ENCODE data around the gene ZNF263.

Gene ZNF263

DNA sequence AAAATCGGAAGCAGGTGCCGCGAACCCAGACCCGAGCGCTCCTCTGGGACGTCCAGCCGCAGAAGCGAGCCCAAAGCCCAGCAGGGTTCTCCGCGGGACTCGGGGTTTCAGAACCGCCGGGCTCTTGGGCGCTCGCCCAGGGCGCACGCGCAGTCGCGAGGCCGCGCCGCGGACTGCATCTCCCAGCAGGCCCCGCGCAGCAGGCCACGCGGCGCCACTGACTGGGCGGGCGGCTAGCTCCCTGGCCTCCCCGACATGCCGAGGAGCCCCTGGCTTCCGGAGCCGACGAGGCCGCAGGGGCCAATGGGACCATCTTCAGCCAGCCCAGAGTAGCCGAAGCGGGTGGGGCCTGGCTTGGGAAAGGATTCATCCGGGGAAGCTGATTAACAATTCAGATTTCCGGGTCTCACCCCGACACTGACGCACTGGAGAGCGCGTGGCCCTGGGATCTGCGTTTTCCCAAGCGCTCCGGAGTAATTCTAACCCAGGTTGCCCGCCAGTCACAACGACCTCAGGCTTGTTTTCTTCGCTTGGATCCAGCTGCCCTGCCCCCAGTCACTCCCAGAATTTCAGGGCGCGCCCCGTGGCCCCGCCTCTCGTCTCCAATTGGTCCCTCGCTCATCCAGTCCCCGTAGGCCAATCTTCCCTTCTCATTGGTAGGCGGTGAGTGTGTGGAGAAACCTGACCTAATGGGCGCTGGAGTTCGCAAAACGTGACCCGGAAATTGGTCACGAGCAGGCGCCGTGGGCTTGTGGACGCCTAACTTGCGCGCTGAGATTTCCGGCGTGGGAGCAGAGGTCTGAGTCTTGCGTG is at the start of gene ZNF263:
Gene ZNF263 (plus strand): TSS at position 762 of the 813 bp plus-strand sequence. CDS start 328 bp downstream, outside the sequence.
- peak; percentile 97 for DNase-seq (ENCODE audit: low spot score)

- DNase-seq (ENCODE audit: low spot score) = no peak
These were observed 48.8 kb upstream of the ZNF263 start for GRCh38 chr16:3234543-3234856.

DNA sequence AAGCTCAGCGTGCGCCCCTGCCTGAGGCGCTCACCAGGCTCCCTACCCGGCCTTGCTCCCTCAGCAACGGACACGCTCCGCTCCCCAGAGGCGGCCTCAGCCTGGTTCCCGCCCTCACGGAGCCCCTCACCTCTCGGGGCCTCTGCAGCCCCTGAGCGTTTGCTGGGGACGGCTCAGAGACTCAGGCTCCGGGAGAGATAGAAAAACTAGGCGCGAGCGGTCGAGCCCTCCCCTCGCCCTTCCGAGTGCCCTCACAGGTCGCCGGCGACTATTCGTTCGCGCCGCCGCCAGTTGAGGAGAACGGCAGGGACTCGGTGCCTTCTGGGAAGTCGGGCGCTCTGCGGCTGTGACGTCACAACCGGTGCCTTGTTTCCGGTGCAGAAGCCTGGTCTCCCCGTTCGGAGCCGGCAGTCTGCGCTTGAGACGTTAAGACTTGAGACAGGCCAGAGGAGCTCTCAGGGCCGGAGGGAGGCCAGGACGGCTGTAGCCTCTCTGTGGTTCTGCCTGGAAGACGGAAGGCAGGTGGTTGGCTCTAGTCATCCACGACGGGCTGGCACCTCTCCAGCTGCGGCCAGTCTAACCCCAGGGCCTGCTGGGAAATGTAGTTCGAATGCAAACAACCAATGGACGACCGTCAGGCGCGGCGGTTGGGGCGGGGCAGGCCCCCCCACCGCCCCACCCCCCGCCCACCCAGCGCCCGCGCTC is 48.3 kb upstream of the ZNF263 start, which contains the start of gene ZNF200:
Gene ZNF200 (minus strand): TSS at position 302 of the 705 bp plus-strand sequence. CDS start 1,403 bp downstream, outside the sequence.
- peak; percentile 96 for DNase-seq (ENCODE audit: low spot score)

DNA sequence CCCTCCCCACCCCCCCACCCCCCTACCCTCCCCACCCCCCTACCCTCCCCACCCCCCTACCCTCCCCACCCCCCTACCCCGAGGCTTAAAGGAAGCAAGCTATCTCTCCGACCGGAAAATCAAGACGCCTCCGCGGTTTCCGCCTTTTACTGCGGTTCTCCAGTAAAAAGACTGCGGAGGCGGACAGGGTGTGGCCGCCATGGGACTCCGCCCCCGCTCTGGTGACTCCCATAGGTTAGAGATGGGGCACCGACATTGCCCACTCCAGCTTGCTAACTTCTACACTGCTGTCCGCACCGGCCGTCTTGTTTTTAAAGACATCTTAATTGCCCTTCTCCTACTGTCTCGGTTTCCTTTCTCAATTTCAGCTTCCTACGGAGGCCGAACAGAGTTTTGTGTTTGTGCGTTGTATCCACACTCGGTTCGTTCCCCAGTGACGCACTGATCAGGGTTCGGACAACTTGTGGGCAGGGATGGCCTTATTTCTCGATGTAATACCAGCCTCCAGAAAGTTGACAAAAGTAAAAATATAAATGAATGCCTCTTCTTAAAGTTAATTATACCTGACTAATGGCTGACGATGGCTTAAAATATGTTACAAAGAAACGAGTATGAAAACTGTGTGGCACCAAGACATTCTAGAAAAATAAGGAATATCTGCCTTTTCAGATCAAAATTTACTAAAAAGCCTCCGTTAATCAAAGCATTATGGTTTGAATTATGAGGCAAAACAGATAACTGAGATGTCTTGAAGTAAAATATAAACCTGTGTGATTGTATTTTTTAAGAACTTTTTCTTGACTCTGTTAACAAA is 47.2 kb upstream of the ZNF263 start:
- DNase-seq (ENCODE audit: low spot score) = no peak

- DNase-seq (ENCODE audit: low spot score) = no peak
These were observed 41.5 kb upstream of the ZNF263 start for GRCh38 chr16:3241761-3242160.

- DNase-seq (ENCODE audit: low spot score) = no peak
These were observed 40.6 kb upstream of the ZNF263 start for GRCh38 chr16:3242709-3243108.

GRCh38 chr16:3243882-3244281 is 39.4 kb upstream of the ZNF263 start:
- DNase-seq (ENCODE audit: low spot score) = no peak

GRCh38 chr16:3246002-3246401 is 37.3 kb upstream of the ZNF263 start:
- no peak for DNase-seq (ENCODE audit: low spot score)

- DNase-seq (ENCODE audit: low spot score) = no peak
These were observed 36.4 kb upstream of the ZNF263 start for GRCh38 chr16:3246876-3247275.

DNA sequence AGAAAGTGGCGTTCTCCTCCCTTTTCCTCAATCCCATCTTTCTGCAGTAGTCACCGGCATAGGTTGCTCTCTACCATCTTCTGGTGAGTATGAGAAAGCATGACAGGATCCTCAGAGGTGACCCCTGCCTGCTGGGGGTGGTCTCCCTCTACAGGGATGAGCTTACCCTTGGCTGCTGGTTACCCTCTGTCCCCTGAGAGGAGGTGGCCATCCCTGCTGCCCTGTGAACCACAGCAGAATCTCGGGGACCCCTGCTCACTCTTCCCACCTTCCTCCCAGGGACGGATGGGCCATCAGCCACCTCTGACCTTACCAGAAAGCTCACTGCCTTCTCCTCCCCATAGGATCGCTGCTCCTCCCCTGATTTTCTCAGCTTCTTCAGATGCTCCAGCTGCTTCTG is 34.7 kb upstream of the ZNF263 start:
- DNase-seq (ENCODE audit: low spot score) = no peak

GRCh38 chr16:3249020-3249419 is 34.3 kb upstream of the ZNF263 start:
- no peak for DNase-seq (ENCODE audit: low spot score)

- DNase-seq (ENCODE audit: low spot score) = no peak
These were observed 33.8 kb upstream of the ZNF263 start for GRCh38 chr16:3249451-3249850.

DNA sequence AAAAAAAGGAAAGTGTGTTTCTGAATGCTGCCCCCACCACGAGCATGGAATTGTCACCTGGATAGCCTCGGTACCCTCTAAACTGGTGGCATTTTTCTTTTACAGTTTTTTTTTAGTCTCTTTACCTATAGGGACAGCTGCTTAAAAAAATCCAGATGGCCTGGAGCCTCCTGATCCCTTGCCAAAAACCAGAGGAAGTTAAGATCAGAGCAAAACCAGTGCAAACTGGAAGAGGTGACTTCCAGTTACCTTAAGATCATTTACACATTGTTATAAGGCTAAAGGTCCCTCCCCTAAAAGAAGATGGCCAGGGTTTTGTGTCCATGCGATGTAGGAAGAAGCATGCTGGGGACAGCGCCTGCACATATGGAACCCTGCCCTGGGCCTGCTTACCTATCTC is 30.3 kb upstream of the ZNF263 start:
- no peak for DNase-seq (ENCODE audit: low spot score)

DNA sequence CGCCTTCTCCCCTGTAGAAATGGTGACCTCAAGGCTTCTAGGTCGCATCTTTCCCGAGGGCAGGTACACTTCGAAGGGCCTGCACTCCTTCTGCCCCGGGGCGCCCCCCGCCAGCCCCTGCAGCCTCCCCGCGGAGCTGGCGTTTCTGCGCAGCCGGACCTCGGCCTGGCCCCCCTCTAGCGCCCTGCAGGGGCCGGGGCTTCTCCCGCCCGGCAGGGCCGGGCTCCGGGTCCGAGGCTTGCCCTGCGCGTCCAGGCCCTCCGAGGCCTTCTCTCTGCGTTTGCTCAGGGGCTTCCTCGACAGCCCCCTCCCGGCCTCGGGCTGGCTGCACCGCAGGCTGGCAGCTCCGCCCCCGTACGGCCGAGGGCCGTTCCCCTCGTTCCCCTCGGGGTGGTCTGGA is 29.0 kb upstream of the ZNF263 start:
- DNase-seq (ENCODE audit: low spot score) = no peak

DNA sequence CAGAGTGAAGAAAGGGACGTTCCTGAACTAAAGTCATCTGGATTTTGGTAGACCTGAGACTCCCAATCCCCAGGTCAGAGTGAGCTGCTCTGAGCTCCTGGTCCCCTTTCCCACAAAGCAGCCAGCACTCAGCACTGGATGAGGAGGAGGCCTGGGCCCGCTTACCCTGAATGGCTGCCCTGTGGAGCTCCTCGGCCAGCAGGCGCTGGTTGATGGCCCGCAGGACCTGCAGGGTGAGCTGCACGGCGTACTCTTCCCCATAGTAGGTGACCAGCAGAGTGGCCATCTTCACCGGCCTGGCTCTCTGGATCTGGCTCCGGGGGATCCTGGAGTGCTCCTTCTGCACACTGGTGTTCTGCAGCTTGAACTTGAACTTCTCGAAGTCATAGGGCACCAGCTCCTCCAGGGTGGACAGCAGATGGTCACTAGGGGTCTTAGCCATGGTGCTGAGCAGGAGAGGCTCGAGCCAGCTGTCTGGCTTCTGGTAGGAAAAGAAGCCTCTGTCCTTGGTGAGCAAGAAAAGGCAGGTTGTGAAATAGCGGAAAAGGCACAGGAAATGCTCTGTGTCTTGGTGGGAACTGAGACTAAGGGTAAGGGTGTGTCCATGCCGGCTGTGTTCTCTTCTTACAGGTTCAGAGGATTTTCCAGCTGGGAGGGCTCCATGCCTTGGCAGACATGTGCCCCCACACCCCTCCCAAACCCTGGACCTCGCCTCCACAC is 27.0 kb upstream of the ZNF263 start, which contains the start of gene MEFV:
Gene MEFV (minus strand): TSS at position 488 of the 720 bp plus-strand sequence. CDS start 46 bp downstream, at position 442.
- no peak for DNase-seq (ENCODE audit: low spot score)

GRCh38 chr16:3256866-3257465 is 26.3 kb upstream of the ZNF263 start:
- no peak for DNase-seq (ENCODE audit: low spot score)

- DNase-seq (ENCODE audit: low spot score) = no peak
These were observed 23.5 kb upstream of the ZNF263 start for GRCh38 chr16:3259836-3260235.

GRCh38 chr16:3262517-3262916 is 20.8 kb upstream of the ZNF263 start:
- DNase-seq (ENCODE audit: low spot score) = no peak

DNA sequence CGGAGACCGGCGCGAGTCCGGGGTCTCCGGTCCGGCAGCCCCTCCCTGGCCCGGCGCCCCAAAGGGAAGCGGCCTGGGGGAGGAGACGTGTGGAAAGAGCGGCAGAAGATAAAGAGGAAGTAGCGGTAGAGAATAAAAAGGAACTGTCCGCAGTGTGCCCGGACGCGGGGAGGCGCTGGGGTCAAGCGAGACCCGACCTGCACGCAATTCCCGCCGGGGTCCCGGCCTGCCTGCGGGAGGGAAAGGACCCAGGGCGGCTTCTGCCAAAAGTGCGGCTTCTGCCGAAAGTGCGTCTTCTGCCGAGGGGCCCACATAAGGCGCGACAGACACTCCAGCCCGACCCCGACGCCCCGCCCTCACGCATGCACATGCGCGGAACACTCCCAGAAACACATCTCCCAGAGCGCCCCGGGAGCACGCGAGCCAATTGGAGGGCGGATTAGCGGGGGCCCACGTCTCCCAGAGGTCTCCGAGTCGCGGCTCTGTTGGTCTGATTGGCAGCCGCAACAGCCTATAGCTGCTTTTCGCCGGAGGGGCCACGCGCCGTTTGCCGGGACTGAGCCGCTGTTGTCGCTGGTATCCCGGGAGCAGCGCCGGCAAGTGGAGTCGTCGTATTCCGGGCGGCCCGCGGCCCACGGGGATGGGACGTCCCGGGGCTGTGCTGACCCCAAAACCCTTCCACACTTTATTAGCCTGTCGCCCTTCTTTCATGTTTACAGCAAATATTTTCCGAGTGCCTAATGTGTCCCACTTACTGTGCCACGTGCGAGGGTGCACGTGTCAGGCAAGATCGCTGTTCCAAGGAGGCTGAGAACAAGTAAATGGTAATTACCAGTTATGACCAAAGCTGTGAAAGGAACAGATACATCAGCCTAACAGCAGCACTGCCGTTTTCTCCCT is 18.9 kb upstream of the ZNF263 start:
- peak; percentile 99 for DNase-seq (ENCODE audit: low spot score)

DNA sequence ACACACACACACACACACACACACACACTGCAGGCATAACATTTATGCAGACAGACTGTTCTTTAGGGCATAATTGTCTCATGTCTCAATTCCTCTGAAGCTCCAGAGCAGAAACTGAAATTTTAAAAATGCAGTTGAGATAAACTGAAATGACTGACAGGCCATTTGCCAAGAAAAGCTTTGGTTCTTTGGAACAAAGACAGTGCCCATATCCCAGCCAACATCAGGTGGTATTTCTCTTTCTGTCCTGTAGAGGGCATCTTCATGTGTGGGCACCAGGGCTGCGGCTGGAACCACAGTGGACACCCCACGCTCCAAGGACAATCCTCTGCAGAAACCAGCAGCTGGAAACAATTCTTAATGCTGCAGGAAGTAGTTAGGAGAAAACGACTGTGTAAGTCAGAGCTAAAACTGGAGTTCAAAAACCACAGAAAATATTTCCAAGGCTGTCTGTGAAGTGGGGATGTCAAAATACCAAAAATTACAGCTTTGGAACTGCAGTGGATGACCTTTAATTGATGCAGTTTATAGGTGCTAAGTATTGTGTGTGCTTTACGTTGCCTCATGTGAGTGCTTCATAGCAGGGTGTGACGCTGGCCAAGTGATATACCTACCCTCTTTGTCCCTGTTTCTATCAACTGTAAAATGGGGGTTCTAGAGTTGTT is 16.3 kb upstream of the ZNF263 start:
- no peak for DNase-seq (ENCODE audit: low spot score)
